8988T (cell line): ENCODE data around the gene SYCP2.

ENCODE experiments used
- DNase-seq: peaks from one replicate; pipeline ENCODE4 v3.0.0; 2011

The SYCP2 gene

DNA sequence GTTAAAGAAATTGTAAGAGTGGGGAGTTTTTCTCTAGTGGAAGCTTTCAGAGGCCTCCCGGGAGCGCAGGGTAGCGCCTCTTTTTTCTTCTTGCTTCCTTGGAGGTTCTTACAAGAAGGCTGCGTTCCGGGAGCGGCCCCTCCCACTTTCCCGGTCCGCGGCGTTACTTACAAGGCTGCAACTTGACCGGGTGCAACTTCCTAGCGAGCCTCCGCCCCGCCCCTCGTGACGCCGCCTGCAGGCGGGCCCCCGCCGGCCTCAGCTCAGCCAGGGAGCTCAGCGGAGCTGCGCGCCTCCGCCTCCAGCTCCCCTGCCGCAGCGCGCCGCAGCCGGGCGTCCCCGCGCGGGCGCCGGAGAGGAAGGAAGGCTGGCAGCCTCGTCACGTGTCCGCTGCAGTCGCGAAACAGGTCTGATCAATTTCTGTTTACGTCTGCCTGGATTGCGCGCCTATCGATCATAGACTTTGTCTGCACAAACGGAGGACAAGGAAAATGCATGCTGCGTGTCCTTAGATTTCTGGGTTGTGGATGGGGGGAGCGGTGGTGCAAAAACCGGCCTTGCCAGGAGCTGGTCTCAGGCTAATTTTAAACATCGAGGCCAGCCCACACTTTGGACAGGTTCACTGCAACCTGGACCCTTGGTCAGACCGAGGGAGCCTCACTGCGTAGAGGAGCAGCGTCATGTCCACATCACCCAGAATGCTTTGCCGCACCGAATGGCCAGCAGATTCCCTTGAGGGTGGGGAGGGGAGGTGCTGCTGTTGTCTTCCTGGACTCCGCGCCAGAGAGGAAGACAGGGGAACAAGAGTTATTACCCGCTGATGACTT, 6.9 kb upstream of the SYCP2 start, which contains the start of the genes FAM217B and PPP1R3D:
Gene FAM217B, plus strand, starts transcription at position 261 of the 827 bp plus-strand sequence. CDS start 3,555 bp downstream, outside the sequence.
Gene PPP1R3D, minus strand, starts transcription at position 177 of the 827 bp plus-strand sequence. CDS start 374 bp downstream, outside the sequence.
- peak; percentile 99 for DNase-seq

DNA sequence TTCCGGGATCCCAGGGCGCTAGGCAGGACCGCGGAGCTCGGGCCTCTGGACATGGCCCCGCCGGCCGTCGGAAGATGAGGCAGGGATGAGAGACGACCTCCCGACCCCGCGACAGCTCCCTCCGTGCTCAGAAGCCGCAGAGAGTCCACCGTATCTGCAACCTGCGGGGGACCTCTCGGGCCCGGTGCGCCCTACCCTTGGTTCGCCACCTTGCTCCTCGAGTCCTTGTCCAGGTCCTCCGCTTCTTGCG, 6.4 kb upstream of the SYCP2 start:
- DNase-seq, result no peak

DNA sequence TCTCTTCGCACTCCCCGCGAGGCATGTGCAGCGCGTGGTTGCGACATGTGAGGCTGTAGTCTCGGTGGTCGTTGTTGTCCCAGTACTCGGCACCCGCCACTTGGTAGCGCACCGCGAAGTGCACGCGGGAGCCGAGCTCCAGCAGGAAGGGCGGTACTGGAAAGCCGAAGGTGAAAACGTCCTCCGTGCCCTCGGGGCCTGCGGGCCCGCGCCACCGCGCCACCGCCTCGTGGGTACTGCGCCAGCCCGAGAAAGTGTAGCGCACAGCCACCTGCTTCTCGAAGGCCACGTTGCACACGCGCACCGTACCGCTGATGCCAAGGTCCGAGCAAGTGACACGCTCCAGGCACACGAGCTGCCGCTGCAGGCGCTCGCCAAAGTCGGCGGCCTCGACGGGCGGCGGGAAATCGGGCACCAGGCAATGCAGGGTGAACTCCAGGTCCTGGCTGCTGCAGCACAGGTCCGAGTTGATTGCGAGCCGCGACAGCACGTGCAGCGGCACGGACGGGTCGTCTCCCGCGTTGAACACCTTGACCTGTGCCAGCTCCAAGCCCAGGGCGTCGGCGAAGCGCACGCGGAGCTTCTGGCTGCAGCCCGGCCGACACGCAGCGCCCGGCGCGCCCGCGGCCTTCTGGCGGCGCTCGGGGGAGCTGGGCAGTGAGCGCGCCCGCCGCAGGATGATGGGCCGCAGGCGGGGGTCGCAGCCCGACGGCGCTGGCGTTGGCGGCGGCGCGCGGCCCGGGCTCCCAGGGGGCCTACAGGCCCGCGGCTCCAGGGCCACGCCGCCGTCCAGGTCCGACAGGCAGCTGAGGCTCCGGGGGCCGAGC, 5.8 kb upstream of the SYCP2 start:
- DNase-seq, result no peak

GRCh38 chr20:59938696-59939051, 5.2 kb upstream of the SYCP2 start:
- DNase-seq, result no peak

GRCh38 chr20:59938221-59938620, 4.8 kb upstream of the SYCP2 start:
- peak; percentile 60 for DNase-seq

- DNase-seq, result no peak
Measured at GRCh38 chr20:59937150-59937549, 3.7 kb upstream of the SYCP2 start.

GRCh38 chr20:59936409-59936808, 3.0 kb upstream of the SYCP2 start:
- DNase-seq, result no peak

- no peak for DNase-seq
Measured at GRCh38 chr20:59935457-59936185, 2.2 kb upstream of the SYCP2 start.

GRCh38 chr20:59933849-59934585, 580 bp upstream of the SYCP2 start:
- peak; percentile 97 for DNase-seq

- DNase-seq, result no peak
Measured at GRCh38 chr20:59932616-59933295, 681 bp downstream of the SYCP2 start.

DNA sequence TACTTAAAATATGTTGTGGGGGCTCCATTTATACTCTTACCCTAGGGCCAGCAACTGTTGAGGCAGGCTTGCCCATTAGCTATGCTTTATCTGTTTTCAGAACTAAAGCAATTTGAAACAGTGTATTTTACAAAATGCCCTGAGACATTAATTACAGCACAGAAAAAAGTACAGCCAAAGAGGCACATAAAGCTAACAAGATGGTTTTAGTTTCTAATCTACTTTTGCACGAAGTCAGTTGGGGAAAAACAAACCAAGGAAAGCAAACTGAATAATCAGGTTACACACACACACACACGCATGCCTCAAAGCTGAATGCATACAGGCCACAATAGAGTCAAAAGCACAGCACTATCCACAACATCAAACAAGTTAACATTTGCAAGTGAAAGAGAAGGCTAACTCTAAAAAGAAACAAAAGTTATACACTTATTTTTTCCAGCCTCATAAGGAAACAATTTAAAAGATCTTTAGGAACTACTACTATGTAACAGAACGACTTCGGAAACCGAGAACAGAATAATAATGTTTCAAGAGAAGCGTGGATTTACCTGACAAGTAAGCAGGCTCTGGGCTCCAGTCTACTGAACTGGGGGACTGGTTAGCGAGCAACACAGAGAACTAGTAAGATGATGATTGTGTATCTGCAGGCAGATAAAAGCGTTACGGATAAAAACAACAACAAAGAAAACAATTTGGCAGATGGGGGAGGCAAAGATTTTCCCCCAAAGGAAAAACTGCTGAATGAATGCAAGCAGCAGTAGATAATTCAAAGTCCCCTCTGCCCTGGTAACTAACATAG, 1.7 kb downstream of the SYCP2 start:
- no peak for DNase-seq

- DNase-seq, result no peak
Measured at GRCh38 chr20:59925899-59926298, 7.5 kb downstream of the SYCP2 start.

DNA sequence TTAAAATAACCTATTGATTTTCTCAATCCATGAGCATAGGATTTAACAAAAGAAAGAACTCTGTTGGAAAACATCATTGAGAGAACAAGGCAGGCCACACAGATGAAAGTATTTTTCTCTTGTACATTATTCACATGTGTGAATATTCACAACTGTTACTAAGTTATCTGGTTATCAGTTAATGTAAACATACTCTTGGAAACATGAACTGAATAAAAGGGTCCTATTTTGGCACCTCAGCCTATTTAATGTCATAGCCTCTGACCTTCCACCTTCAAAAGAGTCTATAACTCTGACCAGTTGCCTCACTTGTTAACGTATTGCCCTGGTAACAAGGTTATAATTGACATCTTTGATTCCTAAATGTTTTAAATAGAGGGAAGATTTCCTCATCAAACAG, 8.1 kb downstream of the SYCP2 start:
- DNase-seq, result no peak

- no peak for DNase-seq
Measured at GRCh38 chr20:59923514-59923913, 9.9 kb downstream of the SYCP2 start.

GRCh38 chr20:59920944-59921343, 12.5 kb downstream of the SYCP2 start:
- no peak for DNase-seq

- DNase-seq, result no peak
Measured at GRCh38 chr20:59912609-59913008, 20.8 kb downstream of the SYCP2 start.

DNA sequence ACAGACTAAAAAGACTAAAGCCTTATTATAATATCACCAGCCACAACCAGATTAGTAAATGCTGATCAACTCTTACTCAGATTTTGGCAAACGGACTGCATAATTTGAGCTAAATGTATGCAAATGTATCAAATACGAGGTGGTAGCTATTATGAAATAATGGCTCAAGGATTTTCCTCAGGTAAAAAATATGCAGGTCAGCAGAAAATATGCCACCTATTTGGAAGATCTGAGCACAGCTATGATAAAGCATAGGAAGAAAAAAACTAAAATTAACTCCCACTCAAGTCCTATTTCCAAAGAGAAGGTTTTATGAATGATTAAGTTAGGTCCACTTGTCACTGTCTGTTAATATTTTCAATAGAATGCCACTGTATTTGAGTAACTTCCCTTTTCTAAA, 22.4 kb downstream of the SYCP2 start:
- no peak for DNase-seq

DNA sequence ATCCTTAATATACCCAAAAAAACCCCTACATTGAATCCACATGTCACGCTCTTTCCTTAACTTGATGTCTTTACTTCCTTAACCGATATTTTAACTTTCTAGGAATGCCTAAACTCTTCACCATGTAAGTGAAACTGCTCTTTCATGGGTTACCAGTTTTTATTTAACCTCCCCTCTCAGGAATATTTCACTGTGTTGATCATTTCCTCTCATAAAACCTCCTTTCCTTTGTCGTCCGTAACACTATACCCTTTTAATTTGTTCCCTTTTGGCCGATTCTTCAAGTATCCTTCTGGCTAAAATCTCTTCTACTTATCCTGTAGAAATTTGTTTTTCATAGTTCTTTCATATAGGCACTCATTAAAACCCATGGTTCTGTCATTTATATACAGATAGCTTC, 24.6 kb downstream of the SYCP2 start:
- no peak for DNase-seq

DNA sequence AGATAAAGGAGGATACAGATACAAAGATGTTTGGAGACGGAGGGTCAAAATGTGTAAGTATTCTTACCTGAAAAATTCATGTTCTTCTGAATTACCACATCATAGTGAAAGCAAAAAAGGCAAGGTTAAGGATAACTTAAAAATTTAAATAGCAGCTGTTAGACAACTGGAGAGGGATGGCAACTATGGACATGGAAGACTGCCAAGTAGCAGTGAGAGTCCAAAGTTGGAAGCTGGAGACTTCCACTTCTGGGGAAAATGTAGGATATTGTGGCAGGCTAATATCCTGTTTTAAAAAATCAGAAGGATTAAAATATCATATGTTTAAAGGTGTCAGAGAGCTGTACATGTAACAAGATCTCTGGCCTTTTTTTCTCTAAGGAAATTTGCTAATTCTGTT, 29.8 kb downstream of the SYCP2 start:
- DNase-seq, result no peak

DNA sequence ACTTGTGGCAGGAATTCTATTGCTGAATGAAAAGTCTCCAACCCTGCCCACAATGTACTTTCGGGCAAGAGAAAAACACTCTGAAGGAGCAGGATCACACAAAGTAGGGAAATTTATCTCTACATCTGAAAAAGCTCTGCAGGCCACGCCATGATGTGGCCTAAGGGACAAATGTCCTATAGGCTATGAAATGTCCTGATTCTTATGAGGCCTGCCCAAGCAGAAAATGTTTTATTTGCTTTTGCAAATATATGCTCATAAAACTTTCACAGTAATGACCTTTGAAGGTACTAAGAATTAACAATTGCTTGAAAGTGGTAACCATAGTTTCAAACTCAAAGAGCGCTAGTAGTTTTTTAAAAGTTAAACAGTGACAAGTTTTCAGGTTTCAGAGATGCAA, 31.0 kb downstream of the SYCP2 start:
- DNase-seq, result no peak

DNA sequence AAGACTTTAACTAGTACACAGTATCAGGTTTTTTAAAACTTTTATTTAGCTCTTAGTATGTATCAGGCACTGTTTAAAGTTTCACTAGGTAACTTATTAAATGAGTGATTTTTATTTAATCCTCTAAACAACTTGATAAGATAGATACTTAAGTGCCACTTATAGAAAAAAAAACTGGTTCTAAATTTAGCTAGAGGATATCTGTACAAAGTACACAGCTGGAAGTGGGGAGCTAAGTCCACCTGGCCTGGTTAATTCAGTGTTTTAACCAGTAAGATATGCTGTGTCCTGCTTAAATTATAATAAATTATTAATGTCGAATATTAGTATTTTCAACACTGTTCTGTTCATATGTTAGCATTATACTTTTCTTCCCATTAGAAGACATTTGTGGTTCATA, 37.5 kb downstream of the SYCP2 start:
- no peak for DNase-seq
